Neural cell (in vitro differentiated cells): ENCODE measurements around the gene SURF4. TPM values are rescaled to one million over a fixed set of nuclear protein-coding genes. Genes with fewer than 3 reads are reported as not detected.

Experiments
- H2AFZ ChIP-seq: fragments of 200-600, 300-800 bp; sonication (generic), shearing (Covaris generic); 2 replicates; pipeline ENCODE4 v1.6.0; 2014; ENCODE audit warnings: low read depth, mild to moderate bottlenecking, antibody characterized with exemption, low read length, moderate library complexity
- H3F3A ChIP-seq: fragments of 200-600 bp; shearing (Covaris generic); 2 replicates; pipeline ENCODE4 v1.6.1; 2016; ENCODE audit warnings: mild to moderate bottlenecking, moderate library complexity, mixed read lengths, antibody characterized with exemption, low read length; ENCODE audit not compliant: insufficient read depth, poor library complexity, severe bottlenecking
- H3K27ac ChIP-seq: fragments of 200-600, 300-800 bp; sonication (generic), shearing (Covaris generic); 2 replicates; pipeline ENCODE4 v1.5.1; 2014; ENCODE audit warnings: mild to moderate bottlenecking, low read length, moderate library complexity
- H3K27me3 ChIP-seq: fragments of 300-800, 200-600 bp; sonication (generic), shearing (Covaris generic); 2 replicates; pipeline ENCODE4 v1.6.0; 2014; ENCODE audit warnings: mild to moderate bottlenecking, low read depth, low read length, moderate library complexity; ENCODE audit not compliant: insufficient read depth
- H3K36me3 ChIP-seq: fragments of 300-800, 200-600 bp; sonication (generic), shearing (Covaris generic); 2 replicates; pipeline ENCODE4 v1.5.1; 2014; ENCODE audit warnings: mild to moderate bottlenecking, antibody characterized with exemption, low read length, moderate library complexity; ENCODE audit not compliant: insufficient read depth
- H3K4me2 ChIP-seq: fragments of 300-800, 200-600 bp; sonication (generic), shearing (Covaris generic); 2 replicates; pipeline ENCODE4 v1.6.0; 2014; ENCODE audit warnings: mild to moderate bottlenecking, low read length
- H3K4me3 ChIP-seq: fragments of 300-800, 200-600 bp; sonication (generic), shearing (Covaris generic); 2 replicates; pipeline ENCODE4 v1.5.1; 2014; ENCODE audit warnings: mild to moderate bottlenecking, low read length, moderate library complexity
- H3K79me2 ChIP-seq: fragments of 200-600 bp; shearing (Covaris generic); replicated peaks from 2 replicates; pipeline ENCODE4 v1.6.0; 2014; ENCODE audit warnings: mild to moderate bottlenecking, low read length, moderate library complexity; ENCODE audit not compliant: insufficient read depth
- H3K9ac ChIP-seq: fragments of 300-800, 200-600 bp; sonication (generic), shearing (Covaris generic); 2 replicates; pipeline ENCODE4 v1.6.1; 2016; ENCODE audit warnings: mild to moderate bottlenecking, low read length, mixed read lengths
- H3K9me2 ChIP-seq: fragments of 200-600 bp; shearing (Covaris generic); 2 replicates; pipeline ENCODE4 v1.6.1; 2016; ENCODE audit warnings: mild to moderate bottlenecking, low read length, mixed read lengths; ENCODE audit not compliant: insufficient read depth
- H3K9me3 ChIP-seq: fragments of 200-600, 300-800 bp; sonication (generic), shearing (Covaris generic); 2 replicates; pipeline ENCODE4 v1.6.1; 2016; ENCODE audit warnings: mild to moderate bottlenecking, mixed run types, low read length, moderate library complexity, mixed read lengths
- H4K20me1 ChIP-seq: fragments of 200-600 bp; shearing (Covaris generic); 2 replicates; pipeline ENCODE4 v1.6.1; 2016; ENCODE audit warnings: mild to moderate bottlenecking, mixed run types; ENCODE audit not compliant: insufficient read depth
- CTCF ChIP-seq: fragments of 450-650 bp; IDR thresholded peaks from 2 replicates; pipeline ENCODE4 v1.5.1; 2014; ENCODE audit warnings: antibody characterized with exemption, mild to moderate bottlenecking, moderate library complexity; ENCODE audit not compliant: poor library complexity, severe bottlenecking
- EP300 ChIP-seq: fragments of 450-650 bp; conservative IDR thresholded peaks from 2 replicates; pipeline ENCODE4 v1.6.1; 2014; ENCODE audit warnings: antibody characterized with exemption, mild to moderate bottlenecking, moderate library complexity; ENCODE audit not compliant: poor library complexity, severe bottlenecking
- EZH2 ChIP-seq: fragments of 200-600, 300-800 bp; shearing (Covaris generic), sonication (generic); IDR thresholded peaks from 2 replicates; pipeline ENCODE4 v1.6.1; 2014; ENCODE audit warnings: antibody characterized with exemption, low read length, borderline replicate concordance, mild to moderate bottlenecking; ENCODE audit not compliant: insufficient read depth, poor library complexity, severe bottlenecking
- MXI1 ChIP-seq: fragments of 450-650 bp; conservative IDR thresholded peaks from 2 replicates; pipeline ENCODE4 v1.6.1; 2014; ENCODE audit warnings: antibody characterized with exemption, mild to moderate bottlenecking; ENCODE audit not compliant: poor library complexity, severe bottlenecking
- POLR2AphosphoS5 ChIP-seq: IDR thresholded peaks from 2 replicates; pipeline ENCODE4 v1.6.1; 2012
- RAD21 ChIP-seq: fragments of 450-650 bp; conservative IDR thresholded peaks from 2 replicates; pipeline ENCODE4 v1.6.1; 2014; ENCODE audit warnings: antibody characterized with exemption, mild to moderate bottlenecking, moderate library complexity
- REST ChIP-seq: IDR thresholded peaks from 2 replicates; pipeline ENCODE4 v1.6.1; 2012; ENCODE audit warnings: borderline replicate concordance
- SMC3 ChIP-seq: fragments of 450-650 bp; conservative IDR thresholded peaks from 2 replicates; pipeline ENCODE4 v1.6.1; 2014; ENCODE audit warnings: antibody characterized with exemption, mild to moderate bottlenecking, moderate library complexity; ENCODE audit not compliant: poor library complexity
- TAF1 ChIP-seq: IDR thresholded peaks from 2 replicates; pipeline ENCODE4 v1.6.1; 2012; ENCODE audit warnings: low read depth
- polyA plus RNA-seq: library from polyadenylated mRNA; depleted of rRNA; stranded (reverse); fragments of >200 nt; gene quantifications from 2 replicates; pipeline ENCODE4 v1.2.3, GENCODE V29; 2014

SURF4 gene
- polyA plus RNA-seq, 1 donor from 2014 or later, result 78.3 TPM

GRCh38 chr9:133419005-133419404 is 43.1 kb upstream of the SURF4 start:
- TF ChIP-seq SMC3, result no peak
- TF ChIP-seq REST, result no peak
- TF ChIP-seq CTCF, result no peak
- TF ChIP-seq EZH2, result no peak
- TF ChIP-seq EP300, result no peak
- TF ChIP-seq POLR2AphosphoS5, result no peak
- TF ChIP-seq TAF1, result no peak
- no peak for TF ChIP-seq RAD21
- TF ChIP-seq MXI1, result no peak
- Histone ChIP-seq H3K9me3 (no peaks in the 10 kb centered on the region), H3K36me3 (no peaks in the 10 kb centered on the region), H3K4me3 (peak overlapping the region; percentile 80), H3K27me3 (no peaks in the 10 kb centered on the region), H4K20me1 (no peaks in the 10 kb centered on the region), H3F3A (no peaks in the 10 kb centered on the region), H3K79me2 (peaks cover 18% of the 10 kb centered on the region), H3K9me2 (no peaks in the 10 kb centered on the region), H3K27ac (no peak overlapping the region), H3K4me2 (no peak overlapping the region), H3K9ac (no peak overlapping the region), H2AFZ (no peak overlapping the region)

GRCh38 chr9:133417541-133418461 is 41.9 kb upstream of the SURF4 start, which contains the start of gene REXO4:
REXO4 (minus strand) TSS chr9:133418010; CDS start chr9:133417844, 166 bp downstream.
- H3K27me3 ChIP-seq, result no peaks in the 10 kb centered on the region
- peak within 1 kb of the TSS; percentile 77 for H2AFZ ChIP-seq
- peak within 1 kb of the TSS; percentile 85 for H3K9ac ChIP-seq
- no peaks in the 10 kb centered on the region for H3K9me3 ChIP-seq
- peak within 1 kb of the TSS; percentile 80 for H3K4me3 ChIP-seq
- H3K4me2 ChIP-seq, result peak within 1 kb of the TSS; percentile 84
- peaks cover 18% of the 10 kb centered on the region for H3K79me2 ChIP-seq
- H3K27ac ChIP-seq, result peak within 1 kb of the TSS; percentile 83
- H3K36me3 ChIP-seq, result no peaks in the 10 kb centered on the region
- no peaks in the 10 kb centered on the region for H3F3A ChIP-seq
- no peaks in the 10 kb centered on the region for H3K9me2 ChIP-seq
- TF ChIP-seq TAF1 (no peak), CTCF (peak; percentile 27), EZH2 (no peak), MXI1 (peak; percentile 100), EP300 (peak; percentile 54), POLR2AphosphoS5 (peak; percentile 55), RAD21 (no peak), REST (peak; percentile 76), SMC3 (peak; percentile 63)
- H4K20me1 ChIP-seq, result no peaks in the 10 kb centered on the region
